ENCODE data around the gene EMX2. TPM values are rescaled to one million over a fixed set of nuclear protein-coding genes. Genes with fewer than 3 reads are reported as not detected.

The EMX2 gene
- total RNA-seq, 4 donors from 2014 or later, result 2.7 to 7.0 (median 4.7) TPM

GRCh38 chr10:117502421-117503243 is 39.9 kb upstream of the EMX2 start:
- TF ChIP-seq CTCF (IDR thresholded peaks at IDR 0.05; ENCODE audit: low read depth), result no peak

- no peak for TF ChIP-seq CTCF (IDR thresholded peaks at IDR 0.05; ENCODE audit: low read depth)
Measured at GRCh38 chr10:117503244-117504205, 39.0 kb upstream of the EMX2 start.

- TF ChIP-seq CTCF (IDR thresholded peaks at IDR 0.05; ENCODE audit: low read depth), result no peak
Measured at GRCh38 chr10:117504562-117504961, 38.0 kb upstream of the EMX2 start.

GRCh38 chr10:117509573-117509972 is 33.0 kb upstream of the EMX2 start:
- TF ChIP-seq CTCF (IDR thresholded peaks at IDR 0.05; ENCODE audit: low read depth), result no peak

- TF ChIP-seq CTCF (IDR thresholded peaks at IDR 0.05; ENCODE audit: low read depth), result no peak
Measured at GRCh38 chr10:117511601-117512390, 30.8 kb upstream of the EMX2 start.

GRCh38 chr10:117514971-117515370 is 27.6 kb upstream of the EMX2 start:
- no peak for TF ChIP-seq CTCF (IDR thresholded peaks at IDR 0.05; ENCODE audit: low read depth)

Data from subcutaneous adipose tissue (tissue), 4 donors.